ENCODE data around the gene ACOX1. TPM values are rescaled to one million over a fixed set of nuclear protein-coding genes. Genes with fewer than 3 reads are reported as not detected.
A peak's percentile ranks its signal among the peaks of the same experiment; 100 is the strongest.

ACOX1 gene
- total and polyA plus RNA-seq, 2 donors = 15.9 to 23.5 TPM

DNA sequence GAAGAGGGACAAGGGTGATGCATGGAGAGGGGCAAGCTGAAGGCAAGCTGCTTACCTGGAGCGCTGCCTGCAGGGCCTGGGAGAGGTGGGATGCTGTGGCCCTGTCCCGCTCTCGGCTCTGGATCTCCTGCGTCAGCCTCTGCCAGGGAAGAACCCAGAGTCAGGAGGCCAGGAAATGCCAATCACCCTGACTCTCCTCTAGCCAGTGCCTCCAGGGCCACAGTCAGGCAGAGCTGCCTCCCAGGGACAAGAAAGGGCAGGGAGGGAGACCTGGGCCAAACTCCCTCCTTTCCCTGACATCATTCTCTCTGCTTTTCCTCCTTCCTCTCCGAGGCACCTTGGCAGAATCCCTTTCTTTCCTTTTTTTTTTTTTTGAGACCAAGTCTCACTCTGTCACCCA lies 33.0 kb upstream of the ACOX1 start:
- peaks cover 0 to 3% of the 10 kb centered on the region in 2 donors for H3K9me3 ChIP-seq (ENCODE audit: control insufficient read depth in 2 of 2, insufficient read depth in 1 of 2, low read length in 1 of 2)
- H3K27me3 ChIP-seq (ENCODE audit: control insufficient read depth in 2 of 2, insufficient read depth in 1 of 2, low read length in 1 of 2) = no peaks in the 10 kb centered on the region
- H3K4me1 ChIP-seq (ENCODE audit: control insufficient read depth in 2 of 2, insufficient read depth in 2 of 2, low read length in 2 of 2) = peaks cover 0 to 10% of the 10 kb centered on the region in 2 donors
- H3K27ac ChIP-seq (ENCODE audit: low read depth in 1 of 2, low read length in 1 of 2) = no peak overlapping the region
- no peak overlapping the region for H3K4me3 ChIP-seq (ENCODE audit: low read length in 2 of 2)
- no peak for DNase-seq (ENCODE audit: low read depth in 6 of 9, low spot score in 9 of 9)
- no peaks in the 10 kb centered on the region for H3K36me3 ChIP-seq (ENCODE audit: control insufficient read depth in 2 of 2, insufficient read depth in 2 of 2, low read length in 1 of 2)
- WGBS = 98% methylated on average over 5 of the region's 5 CpGs

- H3K36me3 ChIP-seq (ENCODE audit: control insufficient read depth in 2 of 2, insufficient read depth in 2 of 2, low read length in 1 of 2) = peaks cover 0 to 3% of the 10 kb centered on the region in 2 donors
- H3K9me3 ChIP-seq (ENCODE audit: control insufficient read depth in 2 of 2, insufficient read depth in 1 of 2, low read length in 1 of 2) = peaks cover 0 to 3% of the 10 kb centered on the region in 2 donors
- whole genome bisulfite sequencing = 87% methylated on average over 21 of the region's 21 CpGs
- H3K27me3 ChIP-seq (ENCODE audit: control insufficient read depth in 2 of 2, insufficient read depth in 1 of 2, low read length in 1 of 2) = no peaks in the 10 kb centered on the region
- no peak overlapping the region for H3K27ac ChIP-seq (ENCODE audit: low read depth in 1 of 2, low read length in 1 of 2)
- DNase-seq (ENCODE audit: low read depth in 6 of 9, low spot score in 9 of 9) = no peak
- peaks cover 0 to 18% of the 10 kb centered on the region in 2 donors for H3K4me1 ChIP-seq (ENCODE audit: control insufficient read depth in 2 of 2, insufficient read depth in 2 of 2, low read length in 2 of 2)
- no peak overlapping the region for H3K4me3 ChIP-seq (ENCODE audit: low read length in 2 of 2)
These were observed 31.1 kb upstream of the ACOX1 start for GRCh38 chr17:76009969-76010661.

DNA sequence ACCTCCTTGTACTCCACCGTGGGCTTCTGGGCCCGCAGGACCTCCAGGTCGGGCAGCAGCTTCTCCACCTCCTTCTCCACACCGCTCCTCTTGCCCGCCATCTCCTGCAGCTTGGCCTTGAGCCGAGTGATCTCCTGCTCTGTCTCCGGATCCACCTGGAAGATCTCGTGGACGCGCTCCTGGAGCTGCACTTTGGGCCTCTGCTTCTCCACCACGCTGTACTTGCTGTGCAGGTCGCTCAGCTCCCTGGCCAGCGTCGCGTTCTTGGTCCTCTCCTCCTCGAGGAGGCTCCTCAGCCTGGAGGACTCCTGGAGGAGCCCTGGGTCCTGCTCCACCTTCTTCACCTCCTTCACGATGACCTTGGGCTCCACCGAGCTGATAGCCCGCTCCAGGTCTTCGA lies 30.5 kb upstream of the ACOX1 start:
- no peak overlapping the region for H3K27ac ChIP-seq (ENCODE audit: low read depth in 1 of 2, low read length in 1 of 2)
- H3K27me3 ChIP-seq (ENCODE audit: control insufficient read depth in 2 of 2, insufficient read depth in 1 of 2, low read length in 1 of 2) = no peaks in the 10 kb centered on the region
- no peak for DNase-seq (ENCODE audit: low read depth in 6 of 9, low spot score in 9 of 9)
- 98% methylated on average over 20 of the region's 20 CpGs for WGBS
- H3K4me3 ChIP-seq (ENCODE audit: low read length in 2 of 2) = no peak overlapping the region
- H3K9me3 ChIP-seq (ENCODE audit: control insufficient read depth in 2 of 2, insufficient read depth in 1 of 2, low read length in 1 of 2) = no peaks in the 10 kb centered on the region
- H3K36me3 ChIP-seq (ENCODE audit: control insufficient read depth in 2 of 2, insufficient read depth in 2 of 2, low read length in 1 of 2) = peaks cover 3 to 6% of the 10 kb centered on the region in 2 donors
- H3K4me1 ChIP-seq (ENCODE audit: control insufficient read depth in 2 of 2, insufficient read depth in 2 of 2, low read length in 2 of 2) = peaks cover 0 to 16% of the 10 kb centered on the region in 2 donors

GRCh38 chr17:76008630-76009425 lies 29.9 kb upstream of the ACOX1 start:
- 97% methylated on average over 56 of the region's 56 CpGs for WGBS
- no peak overlapping the region for H3K4me3 ChIP-seq (ENCODE audit: low read length in 2 of 2)
- peaks cover 0 to 10% of the 10 kb centered on the region in 2 donors for H3K4me1 ChIP-seq (ENCODE audit: control insufficient read depth in 2 of 2, insufficient read depth in 2 of 2, low read length in 2 of 2)
- H3K9me3 ChIP-seq (ENCODE audit: control insufficient read depth in 2 of 2, insufficient read depth in 1 of 2, low read length in 1 of 2) = no peaks in the 10 kb centered on the region
- no peaks in the 10 kb centered on the region for H3K27me3 ChIP-seq (ENCODE audit: control insufficient read depth in 2 of 2, insufficient read depth in 1 of 2, low read length in 1 of 2)
- H3K36me3 ChIP-seq (ENCODE audit: control insufficient read depth in 2 of 2, insufficient read depth in 2 of 2, low read length in 1 of 2) = peaks cover 3 to 6% of the 10 kb centered on the region in 2 donors
- no peak for DNase-seq (ENCODE audit: low read depth in 6 of 9, low spot score in 9 of 9)
- H3K27ac ChIP-seq (ENCODE audit: low read depth in 1 of 2, low read length in 1 of 2) = no peak overlapping the region

GRCh38 chr17:76008208-76008607 lies 29.2 kb upstream of the ACOX1 start:
- Histone ChIP-seq H3K36me3 (ENCODE audit: control insufficient read depth in 2 of 2, insufficient read depth in 2 of 2, low read length in 1 of 2) (peaks cover 3 to 6% of the 10 kb centered on the region in 2 donors), H3K4me1 (ENCODE audit: control insufficient read depth in 2 of 2, insufficient read depth in 2 of 2, low read length in 2 of 2) (peaks cover 0 to 10% of the 10 kb centered on the region in 2 donors), H3K9me3 (ENCODE audit: control insufficient read depth in 2 of 2, insufficient read depth in 1 of 2, low read length in 1 of 2) (no peaks in the 10 kb centered on the region), H3K27me3 (ENCODE audit: control insufficient read depth in 2 of 2, insufficient read depth in 1 of 2, low read length in 1 of 2) (no peaks in the 10 kb centered on the region), H3K27ac (ENCODE audit: low read depth in 1 of 2, low read length in 1 of 2) (no peak overlapping the region), H3K4me3 (ENCODE audit: low read length in 2 of 2) (no peak overlapping the region)
- DNase-seq (ENCODE audit: low read depth in 6 of 9, low spot score in 9 of 9) = no peak
- WGBS = 97% methylated on average over 36 of the region's 36 CpGs

- no peak for DNase-seq (ENCODE audit: low read depth in 6 of 9, low spot score in 9 of 9)
- H3K4me1 ChIP-seq (ENCODE audit: control insufficient read depth in 2 of 2, insufficient read depth in 2 of 2, low read length in 2 of 2) = peaks cover 0 to 10% of the 10 kb centered on the region in 2 donors
- no peaks in the 10 kb centered on the region for H3K9me3 ChIP-seq (ENCODE audit: control insufficient read depth in 2 of 2, insufficient read depth in 1 of 2, low read length in 1 of 2)
- no peak overlapping the region for H3K4me3 ChIP-seq (ENCODE audit: low read length in 2 of 2)
- no peak overlapping the region for H3K27ac ChIP-seq (ENCODE audit: low read depth in 1 of 2, low read length in 1 of 2)
- no peaks in the 10 kb centered on the region for H3K27me3 ChIP-seq (ENCODE audit: control insufficient read depth in 2 of 2, insufficient read depth in 1 of 2, low read length in 1 of 2)
- 96% methylated on average over 16 of the region's 16 CpGs for WGBS
- H3K36me3 ChIP-seq (ENCODE audit: control insufficient read depth in 2 of 2, insufficient read depth in 2 of 2, low read length in 1 of 2) = peaks cover 3 to 6% of the 10 kb centered on the region in 2 donors
These were observed 28.8 kb upstream of the ACOX1 start for GRCh38 chr17:76007850-76008165.

DNA sequence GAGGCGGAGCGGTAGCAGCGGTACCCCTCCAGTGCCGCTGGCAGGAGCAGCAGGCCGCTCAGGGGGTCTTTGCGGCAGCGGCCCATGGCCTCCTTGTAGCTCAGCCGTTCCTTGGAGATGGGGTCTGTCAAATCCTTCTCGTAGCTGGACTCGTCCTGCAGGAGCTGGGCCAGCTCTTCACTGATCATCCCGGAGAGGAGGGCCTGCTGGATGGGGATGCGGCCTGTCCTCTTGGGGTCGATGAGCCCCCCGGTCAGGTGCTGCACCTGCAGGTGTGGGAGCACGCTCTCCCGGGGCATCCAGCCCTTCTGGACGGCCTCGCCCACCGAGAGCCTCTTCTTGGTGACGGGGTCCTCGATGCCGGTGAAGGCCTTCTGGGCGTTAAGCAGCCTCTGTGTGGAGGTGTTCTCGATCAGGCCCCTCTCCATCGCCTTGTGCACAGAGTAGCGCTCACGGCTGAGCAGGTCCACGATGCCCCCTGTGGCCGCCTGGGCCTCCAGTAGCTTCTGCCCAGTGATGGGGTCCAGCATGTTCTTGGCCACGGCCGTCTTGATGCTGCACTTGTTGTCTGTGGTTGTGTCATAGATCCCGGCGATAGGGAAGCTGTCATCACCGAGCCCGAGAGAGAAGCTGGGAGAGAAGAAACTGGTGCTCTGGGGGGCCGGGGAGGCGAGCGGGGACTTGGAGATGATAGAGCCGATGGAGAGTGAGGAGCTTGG lies 28.3 kb upstream of the ACOX1 start:
- no peak for DNase-seq (ENCODE audit: low read depth in 6 of 9, low spot score in 9 of 9)
- Histone ChIP-seq H3K27me3 (ENCODE audit: control insufficient read depth in 2 of 2, insufficient read depth in 1 of 2, low read length in 1 of 2) (no peaks in the 10 kb centered on the region), H3K36me3 (ENCODE audit: control insufficient read depth in 2 of 2, insufficient read depth in 2 of 2, low read length in 1 of 2) (peaks cover 3 to 6% of the 10 kb centered on the region in 2 donors), H3K4me1 (ENCODE audit: control insufficient read depth in 2 of 2, insufficient read depth in 2 of 2, low read length in 2 of 2) (peaks cover 0 to 10% of the 10 kb centered on the region in 2 donors), H3K4me3 (ENCODE audit: low read length in 2 of 2) (no peak overlapping the region), H3K27ac (ENCODE audit: low read depth in 1 of 2, low read length in 1 of 2) (no peak overlapping the region), H3K9me3 (ENCODE audit: control insufficient read depth in 2 of 2, insufficient read depth in 1 of 2, low read length in 1 of 2) (no peaks in the 10 kb centered on the region)
- 97% methylated on average over 39 of the region's 39 CpGs for WGBS

GRCh38 chr17:76005263-76006149 lies 26.5 kb upstream of the ACOX1 start:
- no peak overlapping the region for H3K4me3 ChIP-seq (ENCODE audit: low read length in 2 of 2)
- H3K4me1 ChIP-seq (ENCODE audit: control insufficient read depth in 2 of 2, insufficient read depth in 2 of 2, low read length in 2 of 2) = peaks cover 0 to 10% of the 10 kb centered on the region in 2 donors
- WGBS = 72% methylated on average over 16 of the region's 16 CpGs
- H3K27ac ChIP-seq (ENCODE audit: low read depth in 1 of 2, low read length in 1 of 2) = peak overlapping the region in 1 of 2 donors; percentile 5
- peak; percentile 46 to 86 (median 67) for DNase-seq (ENCODE audit: low read depth in 6 of 9, low spot score in 9 of 9)
- H3K36me3 ChIP-seq (ENCODE audit: control insufficient read depth in 2 of 2, insufficient read depth in 2 of 2, low read length in 1 of 2) = peaks cover 3 to 6% of the 10 kb centered on the region in 2 donors
- no peaks in the 10 kb centered on the region for H3K9me3 ChIP-seq (ENCODE audit: control insufficient read depth in 2 of 2, insufficient read depth in 1 of 2, low read length in 1 of 2)
- H3K27me3 ChIP-seq (ENCODE audit: control insufficient read depth in 2 of 2, insufficient read depth in 1 of 2, low read length in 1 of 2) = no peaks in the 10 kb centered on the region
